ENCODE results near the gene MLH3. TPM values are rescaled to one million over a fixed set of nuclear protein-coding genes. Genes with fewer than 3 reads are reported as not detected.

MLH3 gene
- total RNA-seq, 2 experiments from 2014 or later: 28.1 to 30.8 TPM

GRCh38 chr14:74988131-74988530 is 63.1 kb downstream of the MLH3 start:
- H3K4me1 Mint-ChIP-seq: no peaks in the 10 kb centered on the region
- no peak overlapping the region for H3K27ac Mint-ChIP-seq
- ChIA-PET CTCF (interaction anchor here (0.6 to 0.7 kb wide), 2 partner anchors 91 to 126 kb away, joined by 3 to 4 read pairs; no protein-coding TSS in a partner anchor), POLR2A (no interaction called here)
- DNase-seq (no peak), ATAC-seq (no peak)
- H3K4me3 Mint-ChIP-seq: no peak overlapping the region
- H3K27me3 Mint-ChIP-seq: no peaks in the 10 kb centered on the region
- H3K36me3 Mint-ChIP-seq (ENCODE audit: low read depth): no peaks in the 10 kb centered on the region
- no peaks in the 10 kb centered on the region for H3K9me3 Mint-ChIP-seq (ENCODE audit: low read depth)
- intact Hi-C loops (cut with DNase I, micrococcal nuclease): no loop called here

- no peaks in the 10 kb centered on the region for H3K27me3 Mint-ChIP-seq
- no peaks in the 10 kb centered on the region for H3K9me3 Mint-ChIP-seq (ENCODE audit: low read depth)
- no peak overlapping the region for H3K4me3 Mint-ChIP-seq
- POLR2A ChIA-PET: no interaction called here
- H3K27ac Mint-ChIP-seq: no peak overlapping the region
- H3K36me3 Mint-ChIP-seq (ENCODE audit: low read depth): no peaks in the 10 kb centered on the region
- ATAC-seq (no peak), DNase-seq (no peak)
- intact Hi-C loops (cut with DNase I, micrococcal nuclease): no loop called here
- CTCF ChIA-PET: no interaction called here
- no peaks in the 10 kb centered on the region for H3K4me1 Mint-ChIP-seq
Measured at GRCh38 chr14:74985806-74986205, 65.5 kb downstream of the MLH3 start.

- ATAC-seq: no peak
- DNase-seq: no peak
- Mint-ChIP-seq H3K4me1 (no peaks in the 10 kb centered on the region), H3K9me3 (ENCODE audit: low read depth) (no peaks in the 10 kb centered on the region), H3K4me3 (no peak overlapping the region), H3K27me3 (no peaks in the 10 kb centered on the region), H3K27ac (no peak overlapping the region), H3K36me3 (ENCODE audit: low read depth) (no peaks in the 10 kb centered on the region)
- ChIA-PET POLR2A (no interaction called here), CTCF (interaction anchor here (0.6 kb wide), 1 partner anchor 313 kb away, joined by 3 read pairs; no protein-coding TSS in a partner anchor)
- intact Hi-C loops (cut with DNase I, micrococcal nuclease): no loop called here
Measured at GRCh38 chr14:74985028-74985310, 66.3 kb downstream of the MLH3 start.

- intact Hi-C loops (cut with DNase I, micrococcal nuclease): no loop called here
- no peaks in the 10 kb centered on the region for H3K27me3 Mint-ChIP-seq
- ChIA-PET CTCF (interaction anchor here (0.5 to 0.6 kb wide), 2 partner anchors 313 to 596 kb away, joined by 3 read pairs; no protein-coding TSS in a partner anchor), POLR2A (interaction anchor here (0.6 to 0.7 kb wide), 2 partner anchors 86 to 133 kb away, joined by 3 to 5 read pairs; no protein-coding TSS in a partner anchor)
- no peak overlapping the region for H3K27ac Mint-ChIP-seq
- H3K4me3 Mint-ChIP-seq: no peak overlapping the region
- H3K4me1 Mint-ChIP-seq: no peaks in the 10 kb centered on the region
- ATAC-seq (no peak), DNase-seq (no peak)
- no peaks in the 10 kb centered on the region for H3K36me3 Mint-ChIP-seq (ENCODE audit: low read depth)
- H3K9me3 Mint-ChIP-seq (ENCODE audit: low read depth): no peaks in the 10 kb centered on the region
Measured at GRCh38 chr14:74984236-74985027, 66.8 kb downstream of the MLH3 start.

- Mint-ChIP-seq H3K36me3 (ENCODE audit: low read depth) (no peaks in the 10 kb centered on the region), H3K27ac (no peak overlapping the region), H3K27me3 (no peaks in the 10 kb centered on the region), H3K4me1 (no peaks in the 10 kb centered on the region), H3K9me3 (ENCODE audit: low read depth) (no peaks in the 10 kb centered on the region), H3K4me3 (no peak overlapping the region)
- POLR2A ChIA-PET: interaction anchor here (0.6 to 0.7 kb wide), 2 partner anchors 81 to 87 kb away, joined by 3 to 5 read pairs; partner anchors contain the start of gene ACYP1
- ATAC-seq (no peak), DNase-seq (no peak)
- intact Hi-C loops (cut with DNase I, micrococcal nuclease): no loop called here
- CTCF ChIA-PET: interaction anchor here (0.8 to 0.9 kb wide), 2 partner anchors 39 to 41 kb away, joined by 3 to 4 read pairs; no protein-coding TSS in a partner anchor
Measured at GRCh38 chr14:74983343-74983742, 67.9 kb downstream of the MLH3 start.

GRCh38 chr14:74982661-74983060 is 68.6 kb downstream of the MLH3 start:
- Mint-ChIP-seq H3K4me3 (no peak overlapping the region), H3K27ac (no peak overlapping the region), H3K4me1 (no peaks in the 10 kb centered on the region), H3K27me3 (no peaks in the 10 kb centered on the region), H3K9me3 (ENCODE audit: low read depth) (no peaks in the 10 kb centered on the region), H3K36me3 (ENCODE audit: low read depth) (no peaks in the 10 kb centered on the region)
- ChIA-PET CTCF (interaction anchor here (0.9 kb wide), 1 partner anchor 38 kb away, joined by 4 read pairs; no protein-coding TSS in a partner anchor), POLR2A (no interaction called here)
- ATAC-seq (no peak), DNase-seq (no peak)
- intact Hi-C loops (cut with DNase I, micrococcal nuclease): no loop called here

- ChIA-PET POLR2A (interaction anchor here (0.6 kb wide), 1 partner anchor 53 kb away, joined by 3 read pairs; no protein-coding TSS in a partner anchor), CTCF (no interaction called here)
- H3K4me1 Mint-ChIP-seq: no peaks in the 10 kb centered on the region
- H3K36me3 Mint-ChIP-seq (ENCODE audit: low read depth): no peaks in the 10 kb centered on the region
- H3K4me3 Mint-ChIP-seq: no peak overlapping the region
- H3K9me3 Mint-ChIP-seq (ENCODE audit: low read depth): no peaks in the 10 kb centered on the region
- intact Hi-C loops (cut with DNase I, micrococcal nuclease): no loop called here
- DNase-seq (no peak), ATAC-seq (no peak)
- no peak overlapping the region for H3K27ac Mint-ChIP-seq
- H3K27me3 Mint-ChIP-seq: no peaks in the 10 kb centered on the region
Measured at GRCh38 chr14:74981833-74982232, 69.4 kb downstream of the MLH3 start.

GRCh38 chr14:74981462-74981782 is 69.8 kb downstream of the MLH3 start:
- intact Hi-C loops (cut with DNase I, micrococcal nuclease): no loop called here

GRCh38 chr14:74980731-74981461 is 70.4 kb downstream of the MLH3 start:
- no peaks in the 10 kb centered on the region for H3K9me3 Mint-ChIP-seq (ENCODE audit: low read depth)
- no peak overlapping the region for H3K27ac Mint-ChIP-seq
- no peaks in the 10 kb centered on the region for H3K4me1 Mint-ChIP-seq
- ChIA-PET POLR2A (interaction anchor here (0.6 kb wide), 1 partner anchor 54 kb away, joined by 3 read pairs; no protein-coding TSS in a partner anchor), CTCF (interaction anchor here (0.6 kb wide), 1 partner anchor 9 kb away, joined by 3 read pairs; no protein-coding TSS in a partner anchor)
- no peaks in the 10 kb centered on the region for H3K36me3 Mint-ChIP-seq (ENCODE audit: low read depth)
- no peaks in the 10 kb centered on the region for H3K27me3 Mint-ChIP-seq
- DNase-seq (no peak), ATAC-seq (no peak)
- intact Hi-C loops (cut with DNase I, micrococcal nuclease): no loop called here
- no peak overlapping the region for H3K4me3 Mint-ChIP-seq

More at GRCh38 chr14:74981462-74981782, 69.8 kb downstream of the MLH3 start:
- ChIA-PET POLR2A (interaction anchor here (0.6 kb wide), 1 partner anchor 54 kb away, joined by 3 read pairs; no protein-coding TSS in a partner anchor), CTCF (no interaction called here)
- no peak for DNase-seq
- Mint-ChIP-seq H3K4me1 (no peaks in the 10 kb centered on the region), H3K27ac (no peak overlapping the region), H3K36me3 (ENCODE audit: low read depth) (no peaks in the 10 kb centered on the region), H3K9me3 (ENCODE audit: low read depth) (no peaks in the 10 kb centered on the region), H3K27me3 (no peaks in the 10 kb centered on the region), H3K4me3 (no peak overlapping the region)
- no peak for ATAC-seq

GRCh38 chr14:74980398-74980730 is 70.9 kb downstream of the MLH3 start:
- Mint-ChIP-seq H3K4me3 (no peak overlapping the region), H3K4me1 (no peaks in the 10 kb centered on the region), H3K27ac (no peak overlapping the region), H3K36me3 (ENCODE audit: low read depth) (no peaks in the 10 kb centered on the region), H3K9me3 (ENCODE audit: low read depth) (no peaks in the 10 kb centered on the region), H3K27me3 (no peaks in the 10 kb centered on the region)
- ATAC-seq (no peak), DNase-seq (no peak)
- POLR2A ChIA-PET: no interaction called here
- intact Hi-C loops (cut with DNase I, micrococcal nuclease): no loop called here
- CTCF ChIA-PET: interaction anchor here (0.6 kb wide), 1 partner anchor 9 kb away, joined by 3 read pairs; no protein-coding TSS in a partner anchor

GRCh38 chr14:74979442-74980397 is 71.5 kb downstream of the MLH3 start:
- Mint-ChIP-seq H3K4me1 (no peaks in the 10 kb centered on the region), H3K9me3 (ENCODE audit: low read depth) (no peaks in the 10 kb centered on the region), H3K27me3 (no peaks in the 10 kb centered on the region), H3K4me3 (no peak overlapping the region), H3K36me3 (ENCODE audit: low read depth) (no peaks in the 10 kb centered on the region), H3K27ac (no peak overlapping the region)
- ATAC-seq: no peak
- CTCF ChIA-PET: interaction anchor here (0.6 kb wide), 1 partner anchor 122 kb away, joined by 3 read pairs; no protein-coding TSS in a partner anchor
- DNase-seq: no peak
- POLR2A ChIA-PET: interaction anchor here (1.1 kb wide), 1 partner anchor 9 kb away, joined by 3 read pairs; no protein-coding TSS in a partner anchor
- intact Hi-C loops (cut with DNase I, micrococcal nuclease): no loop called here

Data from activated CD4-positive, alpha-beta T cell treated with anti-CD3 and anti-CD28 coated beads for 36 hours (primary cell).